Measurements from ENCODE around the gene CREBL2. TPM values are rescaled to one million over a fixed set of nuclear protein-coding genes. Genes with fewer than 3 reads are reported as not detected.

The CREBL2 gene
- total RNA-seq, 1 experiment from 2014 or later, result 18.3 TPM

DNA sequence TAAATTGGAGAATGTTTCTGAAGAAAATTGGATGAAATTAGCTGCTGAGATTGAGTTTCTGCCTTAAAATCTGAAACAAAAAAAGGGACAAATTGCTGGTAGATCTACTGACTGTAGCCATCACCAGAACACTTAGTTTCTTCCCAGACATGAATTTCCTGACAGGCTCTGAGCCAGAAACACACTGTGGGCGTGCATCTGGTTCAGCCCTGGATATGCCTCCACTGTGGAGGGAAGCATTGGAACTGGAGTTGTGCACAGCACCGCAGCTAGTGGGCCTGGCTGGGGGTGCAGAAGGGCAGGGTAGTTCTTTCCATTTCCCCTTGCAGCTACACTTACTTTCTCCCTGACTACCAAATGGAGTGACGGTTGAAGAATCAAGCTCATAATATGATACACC is 31.2 kb downstream of the CREBL2 start:
- no peak overlapping the region for H2BK15ac ChIP-seq (ENCODE audit: low read depth, low read length)
- WGBS (ENCODE audit: extremely low coverage, insufficient read length, low lambda C conversion rate), result no CpG with 5 or more reads among the region's 3 CpGs
- H3K18ac ChIP-seq (ENCODE audit: insufficient read length, low read depth, low read length), result no peak overlapping the region
- H3K4me3 Mint-ChIP-seq, result no peak overlapping the region
- H3K14ac ChIP-seq (ENCODE audit: insufficient read depth, low read length), result no peak overlapping the region
- no peak overlapping the region for H3K4me2 ChIP-seq (ENCODE audit: insufficient read depth, insufficient read length, low read length)
- H3T11ph ChIP-seq (ENCODE audit: low read length), result no peak overlapping the region
- H3K56ac ChIP-seq (ENCODE audit: insufficient read length, low read depth, low read length), result no peak overlapping the region
- H3K9ac ChIP-seq (ENCODE audit: extremely low read depth, insufficient read length, low read length), result no peak overlapping the region
- no peak overlapping the region for H2AK5ac ChIP-seq (ENCODE audit: insufficient read length, low read length)
- no peak overlapping the region for H2BK120ac ChIP-seq (ENCODE audit: low read depth, low read length, poor library complexity, severe bottlenecking)
- no peaks in the 10 kb centered on the region; the same call in 1 of the 2 replicates for H3K27me3 Mint-ChIP-seq (ENCODE audit: low read depth)
- no peaks in the 10 kb centered on the region for H3K79me2 ChIP-seq (ENCODE audit: insufficient read depth, low read length)
- peaks cover 20 to 22% of the 10 kb centered on the region in 2 experiments for H3K4me1 Mint-ChIP-seq
- no peak overlapping the region for H2BK5ac ChIP-seq (ENCODE audit: insufficient read length, low read length)
- no peaks in the 10 kb centered on the region for H3K79me1 ChIP-seq (ENCODE audit: insufficient read depth, low read depth, low read length, poor library complexity, severe bottlenecking)
- H3K9me3 ChIP-seq (ENCODE audit: control insufficient read depth, low read depth, low read length), result peaks cover 5% of the 10 kb centered on the region
- no peaks in the 10 kb centered on the region for H4K20me1 ChIP-seq (ENCODE audit: control insufficient read depth, insufficient read depth, insufficient read length)
- H2BK20ac ChIP-seq (ENCODE audit: low read depth, low read length, poor library complexity, severe bottlenecking), result no peak overlapping the region
- no peak overlapping the region for H4K5ac ChIP-seq (ENCODE audit: insufficient read length, low read depth, low read length)
- peaks cover 24 to 26% of the 10 kb centered on the region in 2 experiments for H3K9me3 Mint-ChIP-seq
- H3K4me1 ChIP-seq (ENCODE audit: insufficient read depth, low read length), result 0 out of 2 replicates have a peak, but pooled peaks cover 4% of the 10 kb centered on the region
- no peak for DNase-seq
- H3K23me2 ChIP-seq (ENCODE audit: insufficient read length, low read depth, low read length, poor library complexity, severe bottlenecking), result no peaks in the 10 kb centered on the region
- no peak overlapping the region for H4K91ac ChIP-seq (ENCODE audit: insufficient read length, low read depth, low read length)
- no peak overlapping the region for H3K27ac ChIP-seq (ENCODE audit: insufficient read length, low read depth, low read length)
- TF ChIP-seq, protein P1, sequence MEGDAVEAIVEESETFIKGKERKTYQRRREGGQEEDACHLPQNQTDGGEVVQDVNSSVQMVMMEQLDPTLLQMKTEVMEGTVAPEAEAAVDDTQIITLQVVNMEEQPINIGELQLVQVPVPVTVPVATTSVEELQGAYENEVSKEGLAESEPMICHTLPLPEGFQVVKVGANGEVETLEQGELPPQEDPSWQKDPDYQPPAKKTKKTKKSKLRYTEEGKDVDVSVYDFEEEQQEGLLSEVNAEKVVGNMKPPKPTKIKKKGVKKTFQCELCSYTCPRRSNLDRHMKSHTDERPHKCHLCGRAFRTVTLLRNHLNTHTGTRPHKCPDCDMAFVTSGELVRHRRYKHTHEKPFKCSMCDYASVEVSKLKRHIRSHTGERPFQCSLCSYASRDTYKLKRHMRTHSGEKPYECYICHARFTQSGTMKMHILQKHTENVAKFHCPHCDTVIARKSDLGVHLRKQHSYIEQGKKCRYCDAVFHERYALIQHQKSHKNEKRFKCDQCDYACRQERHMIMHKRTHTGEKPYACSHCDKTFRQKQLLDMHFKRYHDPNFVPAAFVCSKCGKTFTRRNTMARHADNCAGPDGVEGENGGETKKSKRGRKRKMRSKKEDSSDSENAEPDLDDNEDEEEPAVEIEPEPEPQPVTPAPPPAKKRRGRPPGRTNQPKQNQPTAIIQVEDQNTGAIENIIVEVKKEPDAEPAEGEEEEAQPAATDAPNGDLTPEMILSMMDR (conservative IDR thresholded peaks at IDR 0.05), result no peak
- H2AFZ ChIP-seq (ENCODE audit: low read length), result no peak overlapping the region
- H3K27ac Mint-ChIP-seq, result peak overlapping the region in 2 of 3 experiments; percentile 0 to 75; a peak in 2 of 7 replicates
- no peak overlapping the region for H3K23ac ChIP-seq (ENCODE audit: insufficient read length, low read depth, low read length)
- H2BK12ac ChIP-seq (ENCODE audit: insufficient read length, low read depth, low read length), result no peak overlapping the region
- H4K8ac ChIP-seq (replicated peaks; ENCODE audit: insufficient read length, low read depth, low read length), result no peak overlapping the region
- no peak overlapping the region for H3K4ac ChIP-seq (ENCODE audit: low read depth, low read length)
- H3K27me3 ChIP-seq (ENCODE audit: insufficient read depth, low read length), result no peaks in the 10 kb centered on the region
- peaks cover 33 to 46% (median 40%) of the 10 kb centered on the region in 3 experiments for H3K36me3 Mint-ChIP-seq (ENCODE audit: insufficient read depth in 1 of 3, low read depth in 3 of 3)
